Activated CD8-positive, alpha-beta memory T cell treated with anti-CD3 and anti-CD28 coated beads, Interleukin-2, amount 10 ng/mL, durations not matched to agents 7 days and 5 days (primary cell): ENCODE results near the gene RSF1. TPM values are rescaled to one million over a fixed set of nuclear protein-coding genes. Genes with fewer than 3 reads are reported as not detected.

Experiments used
- ATAC-seq: fragments of 150-1000 bp; cut with Tn5 transposase; one replicate; pipeline ENCODE4 v1.10.0; 2021; ENCODE audit warnings: moderate library complexity
- CTCF ChIA-PET: fragments of 350-600 bp; sonication (Branson Sonifier 250); formaldehyde crosslinking; loops from one replicate; lab custom pipeline; 2021; ENCODE audit warnings: antibody characterized with exemption; lab: Charles Lee
- DNase-seq: peaks from one replicate; pipeline ENCODE4 v3.0.0-alpha.2; 2020
- H3K27ac Mint-ChIP-seq: one replicate; pipeline ENCODE4 v1.8.0; 2021; ENCODE audit warnings: mild to moderate bottlenecking, mixed read lengths
- H3K27me3 Mint-ChIP-seq: one replicate; pipeline ENCODE4 v1.8.0; 2021; ENCODE audit warnings: mixed read lengths
- H3K36me3 Mint-ChIP-seq: one replicate; pipeline ENCODE4 v1.8.0; 2021; ENCODE audit warnings: mild to moderate bottlenecking, mixed read lengths
- H3K4me1 Mint-ChIP-seq: one replicate; pipeline ENCODE4 v1.8.0; 2021; ENCODE audit warnings: mixed read lengths
- H3K4me3 Mint-ChIP-seq: one replicate; pipeline ENCODE4 v1.8.0; 2021; ENCODE audit warnings: mild to moderate bottlenecking, moderate library complexity, mixed read lengths
- H3K9me3 Mint-ChIP-seq: one replicate; pipeline ENCODE4 v1.8.0; 2022; ENCODE audit warnings: low read depth, mixed read lengths
- total RNA-seq, 2 experiments: library from RNA; stranded (reverse); gene quantifications; one replicate each; pipeline ENCODE4 v1.2.3, GENCODE V29; 2021

Gene RSF1
- total RNA-seq, 2 experiments from 2014 or later, result 49.4 to 54.6 TPM

DNA sequence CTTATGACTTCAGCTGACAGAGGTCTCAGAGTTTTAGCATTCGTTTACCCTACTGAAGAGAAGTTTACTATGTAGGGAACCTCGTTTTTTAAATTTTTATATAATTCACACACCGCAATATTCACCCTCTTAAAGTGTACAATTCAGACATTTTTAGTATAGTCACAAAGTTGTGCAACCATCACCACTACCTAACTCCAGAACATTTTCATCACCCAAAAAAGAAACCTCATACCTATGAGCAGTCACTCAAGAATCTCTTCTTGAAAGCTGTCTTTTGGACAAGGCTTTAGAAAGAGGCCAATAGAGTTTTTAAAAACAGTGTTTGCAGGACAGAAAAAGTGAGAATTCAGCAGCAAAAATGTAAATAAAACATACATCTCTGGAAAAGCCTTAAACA, 143.4 kb downstream of the RSF1 start:
- Mint-ChIP-seq H3K27ac (no peak overlapping the region), H3K27me3 (no peaks in the 10 kb centered on the region), H3K4me3 (no peak overlapping the region), H3K9me3 (no peaks in the 10 kb centered on the region), H3K36me3 (peaks cover 46% of the 10 kb centered on the region), H3K4me1 (no peaks in the 10 kb centered on the region)
- no peak for DNase-seq
- ATAC-seq, result no peak
- CTCF ChIA-PET, result no interaction called here

GRCh38 chr11:77672264-77672663, 148.3 kb downstream of the RSF1 start:
- no peak for DNase-seq
- Mint-ChIP-seq H3K4me3 (no peak overlapping the region), H3K9me3 (no peaks in the 10 kb centered on the region), H3K27ac (no peak overlapping the region), H3K36me3 (peaks cover 63% of the 10 kb centered on the region), H3K27me3 (no peaks in the 10 kb centered on the region), H3K4me1 (no peaks in the 10 kb centered on the region)
- no peak for ATAC-seq
- CTCF ChIA-PET, result interaction anchor here (1.5 kb wide), 1 partner anchor 374 kb away, joined by 3 read pairs; no protein-coding TSS in a partner anchor

GRCh38 chr11:77669848-77670511, 150.5 kb downstream of the RSF1 start:
- no peak for DNase-seq
- H3K4me1 Mint-ChIP-seq, result no peaks in the 10 kb centered on the region
- no peak overlapping the region for H3K4me3 Mint-ChIP-seq
- no peak overlapping the region for H3K27ac Mint-ChIP-seq
- no peaks in the 10 kb centered on the region for H3K9me3 Mint-ChIP-seq
- ATAC-seq, result no peak
- peaks cover 58% of the 10 kb centered on the region for H3K36me3 Mint-ChIP-seq
- CTCF ChIA-PET, result no interaction called here
- no peaks in the 10 kb centered on the region for H3K27me3 Mint-ChIP-seq

- DNase-seq, result no peak
- Mint-ChIP-seq H3K4me3 (no peak overlapping the region), H3K9me3 (no peaks in the 10 kb centered on the region), H3K27me3 (no peaks in the 10 kb centered on the region), H3K27ac (no peak overlapping the region), H3K36me3 (peaks cover 52% of the 10 kb centered on the region), H3K4me1 (no peaks in the 10 kb centered on the region)
- no peak for ATAC-seq
- CTCF ChIA-PET, result no interaction called here
These were observed 151.8 kb downstream of the RSF1 start for GRCh38 chr11:77668760-77669159.

DNA sequence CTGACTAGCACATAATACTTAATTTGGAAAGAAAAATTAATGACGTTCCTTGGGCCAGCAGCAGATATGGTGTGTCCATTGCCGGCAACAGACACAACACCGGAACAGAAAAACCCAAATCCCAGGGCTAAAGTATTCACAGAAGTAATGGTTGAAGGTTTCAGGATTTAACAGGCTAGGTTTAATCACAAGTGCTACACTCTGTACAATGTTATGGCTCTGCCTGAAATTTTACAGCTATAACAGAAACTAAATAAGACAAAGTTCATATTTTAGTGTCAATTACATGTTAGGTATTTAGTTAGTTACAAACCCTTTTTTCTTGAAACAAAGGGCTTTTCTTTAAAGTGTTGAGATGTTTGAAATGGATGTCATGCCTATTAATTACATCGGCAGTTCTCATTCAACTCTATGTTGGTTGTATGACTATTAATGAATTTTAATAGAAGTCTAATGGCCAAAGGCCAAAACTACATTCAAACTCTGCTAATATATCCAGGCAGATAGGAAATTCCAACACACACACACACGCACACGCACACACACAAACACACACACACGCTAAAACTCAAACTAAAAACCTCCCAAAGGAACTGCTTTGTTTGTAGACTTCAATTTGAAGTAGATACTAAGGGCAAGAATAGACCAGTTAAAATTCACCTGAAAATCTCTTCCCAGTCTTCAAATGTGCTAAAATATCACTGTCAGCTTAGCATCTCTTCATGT, 155.1 kb downstream of the RSF1 start:
- CTCF ChIA-PET, result no interaction called here
- Mint-ChIP-seq H3K9me3 (no peaks in the 10 kb centered on the region), H3K4me1 (no peaks in the 10 kb centered on the region), H3K27ac (no peak overlapping the region), H3K27me3 (no peaks in the 10 kb centered on the region), H3K4me3 (no peak overlapping the region), H3K36me3 (peaks cover 34% of the 10 kb centered on the region)
- DNase-seq (no peak), ATAC-seq (no peak)

GRCh38 chr11:77661670-77662069, 158.9 kb downstream of the RSF1 start:
- DNase-seq (no peak), ATAC-seq (no peak)
- CTCF ChIA-PET, result interaction anchor here (0.9 to 1.3 kb wide), 2 partner anchors 13 to 27 kb away, joined by 3 to 4 read pairs; no protein-coding TSS in a partner anchor
- Mint-ChIP-seq H3K9me3 (no peaks in the 10 kb centered on the region), H3K27ac (no peak overlapping the region), H3K36me3 (peaks cover 11% of the 10 kb centered on the region), H3K4me3 (no peak overlapping the region), H3K27me3 (no peaks in the 10 kb centered on the region), H3K4me1 (no peaks in the 10 kb centered on the region)

DNA sequence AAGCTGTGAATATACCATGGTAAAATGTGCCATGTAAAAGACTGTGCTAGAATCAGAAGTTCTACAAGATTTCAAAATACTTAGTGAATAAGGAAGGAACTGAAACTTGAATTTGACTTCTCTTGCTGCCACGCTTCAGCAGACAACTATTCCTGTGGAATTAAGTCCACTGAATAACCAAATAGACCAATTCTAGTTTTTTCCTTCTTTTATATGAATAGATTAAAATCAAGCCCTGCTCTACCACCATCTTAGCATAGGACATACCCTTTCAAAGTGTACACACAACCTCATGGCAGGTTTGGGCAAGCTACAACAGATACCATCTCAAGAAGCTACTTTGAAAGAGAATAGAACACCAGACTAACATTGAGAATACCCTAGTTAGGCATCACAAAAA, 159.6 kb downstream of the RSF1 start:
- no peaks in the 10 kb centered on the region for H3K4me1 Mint-ChIP-seq
- H3K27ac Mint-ChIP-seq, result no peak overlapping the region
- ATAC-seq, result no peak
- H3K36me3 Mint-ChIP-seq, result peaks cover 7% of the 10 kb centered on the region
- H3K4me3 Mint-ChIP-seq, result no peak overlapping the region
- CTCF ChIA-PET, result interaction anchor here (1.3 kb wide), 1 partner anchor 27 kb away, joined by 4 read pairs; no protein-coding TSS in a partner anchor
- no peaks in the 10 kb centered on the region for H3K9me3 Mint-ChIP-seq
- DNase-seq, result no peak
- H3K27me3 Mint-ChIP-seq, result no peaks in the 10 kb centered on the region

DNA sequence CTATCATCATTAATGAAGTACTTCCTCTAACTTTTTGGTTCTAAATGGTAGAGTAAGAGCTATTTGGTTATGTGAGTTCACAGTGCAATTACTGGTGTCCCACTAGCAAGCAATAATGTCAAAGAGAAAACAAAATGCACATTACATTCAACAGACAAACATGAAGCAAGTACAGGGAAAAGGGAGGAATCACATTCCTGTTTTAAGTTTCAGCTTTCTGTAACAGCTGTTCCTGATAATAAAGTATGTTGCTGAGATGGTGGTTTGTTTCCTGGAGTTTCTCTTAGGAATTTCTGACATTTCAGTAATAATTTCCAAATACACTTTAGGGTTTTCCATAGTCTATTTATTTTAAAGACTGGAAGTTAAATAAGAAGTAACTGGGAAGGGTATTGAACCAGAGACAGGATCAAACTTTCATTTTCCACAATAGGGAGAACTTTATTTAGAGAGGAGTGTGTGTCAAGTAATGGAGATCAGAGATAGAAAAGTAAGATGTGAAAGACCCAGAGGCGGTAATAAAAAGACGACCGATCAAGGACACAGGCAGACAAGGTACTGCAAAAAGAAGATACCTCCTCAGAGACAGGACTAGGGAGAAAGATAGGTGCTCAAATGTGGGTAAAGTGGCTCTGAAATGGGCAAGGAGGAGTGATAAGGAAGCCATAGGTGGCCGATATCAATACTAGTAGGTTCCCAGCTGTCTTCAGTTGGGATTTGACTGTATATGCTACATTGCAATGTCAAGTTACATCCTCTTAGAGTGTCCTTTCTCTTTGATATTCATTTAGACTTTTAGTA, 162.1 kb downstream of the RSF1 start:
- Mint-ChIP-seq H3K27me3 (no peaks in the 10 kb centered on the region), H3K9me3 (no peaks in the 10 kb centered on the region)
- CTCF ChIA-PET, result interaction anchor here (0.7 kb wide), 1 partner anchor 139 kb away, joined by 3 read pairs; no protein-coding TSS in a partner anchor

GRCh38 chr11:77656362-77656761, 164.2 kb downstream of the RSF1 start:
- Mint-ChIP-seq H3K36me3 (no peaks in the 10 kb centered on the region), H3K4me3 (no peak overlapping the region), H3K27me3 (no peaks in the 10 kb centered on the region), H3K9me3 (no peaks in the 10 kb centered on the region), H3K4me1 (no peaks in the 10 kb centered on the region), H3K27ac (no peak overlapping the region)
- CTCF ChIA-PET, result no interaction called here
- ATAC-seq (no peak), DNase-seq (no peak)

More for the DNA sequence above, 162.1 kb downstream of the RSF1 start:
- Mint-ChIP-seq H3K36me3 (no peaks in the 10 kb centered on the region), H3K27ac (no peak overlapping the region), H3K4me3 (no peak overlapping the region), H3K4me1 (no peaks in the 10 kb centered on the region)
- DNase-seq, result no peak
- ATAC-seq, result no peak

DNA sequence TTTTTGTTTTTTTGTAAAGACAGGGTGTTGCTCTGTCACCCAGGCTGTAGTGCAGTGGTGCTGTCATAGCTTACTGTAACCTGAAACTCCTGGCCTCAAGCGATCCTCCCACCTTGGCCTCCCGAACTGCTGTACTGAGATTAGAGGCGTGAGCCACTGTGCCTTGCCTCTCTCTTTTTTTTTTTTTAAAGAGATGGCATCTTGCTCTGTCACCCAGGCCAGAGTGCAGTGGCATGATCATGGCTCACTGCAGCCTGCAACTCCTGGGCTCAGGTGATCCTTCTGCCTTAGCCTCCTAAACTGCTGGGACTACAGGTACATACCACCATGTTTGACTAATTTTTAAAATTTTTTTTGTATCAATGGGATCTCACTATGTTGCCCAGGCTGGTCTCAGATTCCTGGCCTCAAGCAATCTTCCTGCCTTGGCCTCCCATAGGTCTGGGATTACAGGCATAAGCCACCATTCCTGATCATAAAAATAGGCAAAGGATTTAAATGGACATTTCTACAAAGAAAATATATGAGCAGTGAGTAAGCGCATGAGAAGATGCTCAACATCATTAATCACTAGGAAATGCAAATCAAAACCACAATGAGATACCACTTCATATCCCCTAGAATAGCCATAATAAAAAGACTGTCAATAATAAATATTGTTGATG, 165.6 kb downstream of the RSF1 start:
- Mint-ChIP-seq H3K9me3 (no peaks in the 10 kb centered on the region), H3K27ac (no peak overlapping the region), H3K4me3 (no peak overlapping the region), H3K36me3 (no peaks in the 10 kb centered on the region), H3K27me3 (no peaks in the 10 kb centered on the region), H3K4me1 (no peaks in the 10 kb centered on the region)
- CTCF ChIA-PET, result no interaction called here
- DNase-seq (no peak), ATAC-seq (no peak)

DNA sequence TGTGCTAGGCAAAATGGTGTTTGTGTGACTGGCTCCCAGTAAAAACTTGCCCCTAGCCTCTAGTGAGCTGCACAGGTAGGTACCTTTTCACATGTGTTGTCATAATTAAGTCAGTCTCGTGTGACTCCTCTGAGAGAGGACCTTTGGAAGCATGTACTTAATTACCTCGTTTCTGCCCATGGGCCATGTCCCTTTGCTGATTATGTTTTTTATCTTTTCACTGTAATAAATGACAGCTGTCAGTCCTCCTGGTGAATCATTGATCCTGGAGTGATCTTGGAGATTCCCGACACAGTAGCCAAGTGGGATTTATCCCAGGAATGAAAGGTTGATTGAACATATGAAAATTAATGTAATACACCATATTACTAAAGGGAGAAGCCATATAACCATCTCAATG, 170.4 kb downstream of the RSF1 start:
- Mint-ChIP-seq H3K27ac (no peak overlapping the region), H3K4me1 (no peaks in the 10 kb centered on the region), H3K36me3 (no peaks in the 10 kb centered on the region), H3K27me3 (no peaks in the 10 kb centered on the region), H3K4me3 (no peak overlapping the region), H3K9me3 (no peaks in the 10 kb centered on the region)
- DNase-seq, result no peak
- no peak for ATAC-seq
- CTCF ChIA-PET, result no interaction called here

DNA sequence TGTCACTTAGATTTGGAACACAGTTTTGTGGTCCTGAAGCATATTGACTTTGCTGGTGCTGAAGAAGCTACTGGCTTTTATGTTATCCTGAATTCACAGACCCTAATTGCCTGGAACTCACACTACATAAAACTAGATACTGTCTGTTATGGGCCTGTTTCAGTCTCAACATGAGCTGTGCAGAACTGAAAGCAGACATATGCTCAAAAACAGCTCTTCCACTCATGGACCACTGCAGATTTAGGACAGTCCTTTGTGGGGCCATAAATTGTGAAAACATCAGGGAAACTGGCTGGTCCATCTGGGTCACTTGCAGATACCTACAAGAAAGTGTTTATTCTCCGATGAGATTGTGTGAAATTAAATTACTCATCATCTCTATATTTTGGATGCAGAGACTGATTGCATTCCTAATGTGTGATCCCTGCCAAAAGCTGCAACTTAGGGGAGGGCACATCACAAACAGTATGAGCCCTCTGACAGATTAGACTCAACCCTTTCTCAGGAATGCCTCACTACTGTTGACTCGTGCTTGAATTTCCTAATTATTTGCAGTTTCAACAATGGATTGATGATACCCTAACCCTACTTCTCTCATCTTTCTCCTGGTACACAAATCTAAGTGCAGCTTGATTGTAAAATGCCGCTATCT, 172.7 kb downstream of the RSF1 start:
- ATAC-seq (no peak), DNase-seq (no peak)
- CTCF ChIA-PET, result interaction anchor here (0.8 kb wide), 1 partner anchor 28 kb away, joined by 3 read pairs; no protein-coding TSS in a partner anchor
- Mint-ChIP-seq H3K27ac (no peak overlapping the region), H3K27me3 (no peaks in the 10 kb centered on the region), H3K36me3 (no peaks in the 10 kb centered on the region), H3K4me3 (no peak overlapping the region), H3K4me1 (peaks cover 6% of the 10 kb centered on the region), H3K9me3 (no peaks in the 10 kb centered on the region)
